ENCODE measurements around the gene PFAS. TPM values are rescaled to one million over a fixed set of nuclear protein-coding genes. Genes with fewer than 3 reads are reported as not detected.

Gene PFAS
- total and polyA plus RNA-seq, 10 of the 15 experiments (the other 5 are each of a cell fraction or from before 2014, with no cell fraction given): 13.9 to 122 (median 47.2) TPM

DNA sequence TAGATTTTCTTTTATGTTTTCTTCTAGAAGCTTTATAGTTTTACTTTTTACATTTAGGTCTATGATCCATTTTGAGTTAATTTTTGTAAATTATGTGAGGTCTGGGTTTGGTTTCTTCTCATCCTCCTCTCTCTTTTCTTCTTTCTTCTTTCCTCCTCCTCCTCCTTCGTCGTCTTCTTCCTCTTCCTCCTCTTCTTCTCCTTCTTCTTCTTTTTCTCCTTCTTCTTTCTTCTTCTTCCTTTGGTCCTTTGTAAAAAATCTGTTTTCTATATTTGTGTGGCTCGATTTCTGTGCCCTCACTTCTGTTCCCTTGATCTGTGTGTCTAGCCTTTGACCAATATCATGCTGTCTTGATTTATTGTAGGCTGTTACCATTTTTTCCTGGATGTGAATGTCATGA is 51.1 kb downstream of the PFAS start:
- 37% methylated on average over 3 of the region's 3 CpGs for WGBS (ENCODE audit: insufficient coverage, insufficient replicate concordance, low lambda C conversion rate, missing lambda C conversion rate)
- in situ Hi-C loops (cut with MboI) (no loop called here), intact Hi-C loops (cut with micrococcal nuclease; ENCODE audit: unreplicated experiment) (loop anchor here (1.0 to 5.0 kb wide), 4 partner anchors 51 to 163 kb away; partner anchors contain the start of genes CTC1 and PFAS)
- Histone ChIP-seq H3K9me3 (replicated peaks; ENCODE audit: control insufficient read depth, insufficient read depth, low read length) (no peaks in the 10 kb centered on the region), H3K9ac (ENCODE audit: control insufficient read depth, insufficient read depth, low read length) (no peak overlapping the region), H3K27ac (ENCODE audit: control insufficient read depth, insufficient read depth) (no peak overlapping the region), H4K20me1 (ENCODE audit: control insufficient read depth, insufficient read depth) (no peaks in the 10 kb centered on the region; the same call in 1 of the 2 replicates), H3K36me3 (ENCODE audit: control insufficient read depth in 2 of 2, insufficient read depth in 2 of 2, low read length in 1 of 2) (no peaks in the 10 kb centered on the region), H3K4me1 (ENCODE audit: control insufficient read depth, insufficient read depth, low read length) (no peaks in the 10 kb centered on the region), H3K4me3 (no peak overlapping the region), H3K4me2 (ENCODE audit: control insufficient read depth, insufficient read depth) (no peak overlapping the region), H2AFZ (ENCODE audit: control insufficient read depth, low read depth, low read length) (peak overlapping the region; percentile 68), H3K79me2 (ENCODE audit: control insufficient read depth, insufficient read depth, low read length) (no peaks in the 10 kb centered on the region), H3K27me3 (replicated peaks in 1 of 2; ENCODE audit: control insufficient read depth in 2 of 2, insufficient read depth in 2 of 2, low read length in 1 of 2) (no peaks in the 10 kb centered on the region)
- TF ChIP-seq NBN (IDR thresholded peaks at IDR 0.05): 0 out of 2 replicates have a peak, but pooled peaks have one; percentile 20
- TF ChIP-seq, protein P1, sequence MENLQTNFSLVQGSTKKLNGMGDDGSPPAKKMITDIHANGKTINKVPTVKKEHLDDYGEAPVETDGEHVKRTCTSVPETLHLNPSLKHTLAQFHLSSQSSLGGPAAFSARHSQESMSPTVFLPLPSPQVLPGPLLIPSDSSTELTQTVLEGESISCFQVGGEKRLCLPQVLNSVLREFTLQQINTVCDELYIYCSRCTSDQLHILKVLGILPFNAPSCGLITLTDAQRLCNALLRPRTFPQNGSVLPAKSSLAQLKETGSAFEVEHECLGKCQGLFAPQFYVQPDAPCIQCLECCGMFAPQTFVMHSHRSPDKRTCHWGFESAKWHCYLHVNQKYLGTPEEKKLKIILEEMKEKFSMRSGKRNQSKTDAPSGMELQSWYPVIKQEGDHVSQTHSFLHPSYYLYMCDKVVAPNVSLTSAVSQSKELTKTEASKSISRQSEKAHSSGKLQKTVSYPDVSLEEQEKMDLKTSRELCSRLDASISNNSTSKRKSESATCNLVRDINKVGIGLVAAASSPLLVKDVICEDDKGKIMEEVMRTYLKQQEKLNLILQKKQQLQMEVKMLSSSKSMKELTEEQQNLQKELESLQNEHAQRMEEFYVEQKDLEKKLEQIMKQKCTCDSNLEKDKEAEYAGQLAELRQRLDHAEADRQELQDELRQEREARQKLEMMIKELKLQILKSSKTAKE (IDR thresholded peaks at IDR 0.05; ENCODE audit: low read depth, poor library complexity, severe bottlenecking): no peak
- TF ChIP-seq STAT3 (IDR thresholded peaks at IDR 0.05; ENCODE audit: low read depth, low read length): no peak
- ATAC-seq (no peak), FAIRE-seq (no peak), DNase-seq (ENCODE audit: low read depth, low spot score) (no peak)
- RAD21 ChIA-PET (ENCODE audit: unreplicated experiment): interaction anchor here (0.8 to 2.3 kb wide), 12 partner anchors 53 to 239 kb away, joined by 3 to 14 read pairs (median 4); no protein-coding TSS in a partner anchor
- SMC1A ChIA-PET (ENCODE audit: uncharacterized antibody, unreplicated experiment): interaction anchor here (1.0 to 5.2 kb wide), 12 partner anchors 12 to 240 kb away, joined by 3 to 54 read pairs (median 5); partner anchors contain the start of genes AURKB and RANGRF
- no TSS peak for BruUV-seq (replicated peaks)
- POLR2A ChIA-PET: interaction anchor here (0.7 to 2.2 kb wide), 3 partner anchors 53 to 110 kb away, joined by 3 to 6 read pairs (median 4); partner anchors contain the start of gene BORCS6
- CTCF ChIA-PET: interaction anchor here (0.6 to 3.7 kb wide), 30 partner anchors 8 to 446 kb away, joined by 3 to 38 read pairs (median 4); partner anchors contain the start of genes KRABD2 and RANGRF

Measured in GM12878 (cell line).